Measurements from ENCODE around the gene UBE2O.

DNA sequence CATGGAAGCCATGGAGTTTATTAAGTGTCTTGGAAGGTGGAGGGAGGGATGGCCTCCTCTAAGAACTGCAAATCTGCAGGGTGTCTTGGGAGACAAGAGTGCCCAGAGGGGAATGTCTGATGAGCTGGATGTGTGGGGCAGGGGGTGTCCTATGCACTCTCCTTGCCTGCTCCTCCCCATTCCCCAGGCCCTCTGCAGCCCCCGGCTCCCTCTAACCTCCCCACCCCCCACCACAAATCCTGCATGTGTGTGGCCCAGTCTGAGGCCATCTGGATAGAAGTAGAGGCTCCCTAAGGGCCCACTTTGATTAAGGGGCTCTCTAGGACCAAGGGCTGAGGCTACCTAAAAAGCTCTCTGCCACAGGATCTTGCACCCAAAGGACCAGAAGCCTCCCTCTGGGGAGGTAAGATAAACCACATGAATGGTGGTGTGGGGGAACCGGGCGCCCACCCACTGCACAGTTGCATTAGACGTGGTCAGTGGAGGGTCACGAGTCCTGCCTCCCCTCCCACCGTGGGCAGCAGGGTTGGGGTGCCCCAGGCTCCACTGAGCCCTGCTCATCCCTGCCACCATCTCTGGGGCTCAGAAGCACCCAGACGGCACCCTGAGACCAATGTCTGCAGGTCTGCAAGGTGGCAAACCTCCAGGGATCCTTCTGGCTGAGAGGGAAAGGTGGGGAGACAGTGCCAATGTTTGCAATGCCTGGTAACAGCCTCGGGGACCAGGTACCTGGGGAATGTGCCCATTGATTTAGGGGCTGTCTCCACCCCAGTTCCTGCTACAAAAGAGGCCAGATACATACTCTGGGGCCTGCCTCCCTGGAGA is 15.1 kb upstream of the UBE2O start:
- no peak for TF ChIP-seq EZH2 (IDR thresholded peaks at IDR 0.05; ENCODE audit: insufficient read depth, poor library complexity, severe bottlenecking)
- TF ChIP-seq EZH2phosphoT487 (IDR thresholded peaks at IDR 0.05; ENCODE audit: insufficient read depth, low read depth): no peak
